Activated CD4-positive, alpha-beta T cell treated with anti-CD3 and anti-CD28 coated beads, Interleukin-2, Interleukin-6, amounts not matched to agents 100 ng/mL and 50 ng/mL, durations not matched to agents 16 hours and 8 hours (primary cell): ENCODE measurements around the gene AKR1C1.
"Not testable (repeated sequence)": the region's sequence is repeated elsewhere in the genome, so short reads cannot be mapped to it uniquely, and the experiment has no call there.

Experiments used
- DNase-seq: peaks from one replicate; pipeline ENCODE4 v3.0.0-alpha.2; 2020

Gene AKR1C1

GRCh38 chr10:4984223-4984622, 21.0 kb downstream of the AKR1C1 start:
- DNase-seq, result no peak

- no peak for DNase-seq
These were observed 21.9 kb downstream of the AKR1C1 start for GRCh38 chr10:4984971-4985594.

- DNase-seq, result not testable (repeated sequence)
These were observed 24.9 kb downstream of the AKR1C1 start for GRCh38 chr10:4988000-4988641.

- no peak for DNase-seq
These were observed 27.0 kb downstream of the AKR1C1 start for GRCh38 chr10:4990217-4990616.

- not testable (repeated sequence) for DNase-seq
These were observed 28.2 kb downstream of the AKR1C1 start for GRCh38 chr10:4991463-4991862.

- DNase-seq, result not testable (repeated sequence)
These were observed 29.3 kb downstream of the AKR1C1 start for GRCh38 chr10:4992564-4992963.

GRCh38 chr10:4994260-4994659, 31.0 kb downstream of the AKR1C1 start:
- not testable (repeated sequence) for DNase-seq

GRCh38 chr10:4998671-4999070, 35.5 kb downstream of the AKR1C1 start:
- DNase-seq, result no peak

- no peak for DNase-seq
These were observed 39.0 kb downstream of the AKR1C1 start for GRCh38 chr10:5002013-5002727.

- not testable (repeated sequence) for DNase-seq
These were observed 40.2 kb downstream of the AKR1C1 start, which contains the start of gene AKR1C2 for GRCh38 chr10:5003127-5004029. Gene AKR1C2 (minus strand): TSS chr10:5003857. CDS start chr10:5003835, 22 bp downstream.

- DNase-seq, result not testable (repeated sequence)
These were observed 40.8 kb downstream of the AKR1C1 start for GRCh38 chr10:5004030-5004385.

GRCh38 chr10:5004501-5004900, 41.3 kb downstream of the AKR1C1 start:
- DNase-seq, result not testable (repeated sequence)

GRCh38 chr10:5008857-5009548, 45.8 kb downstream of the AKR1C1 start:
- not testable (repeated sequence) for DNase-seq

GRCh38 chr10:5010043-5010442, 46.8 kb downstream of the AKR1C1 start:
- DNase-seq, result not testable (repeated sequence)

- DNase-seq, result not testable (repeated sequence)
These were observed 48.2 kb downstream of the AKR1C1 start for GRCh38 chr10:5011392-5011791.

GRCh38 chr10:5012595-5012994, 49.4 kb downstream of the AKR1C1 start:
- DNase-seq, result no peak

- DNase-seq, result no peak
These were observed 50.2 kb downstream of the AKR1C1 start for GRCh38 chr10:5013385-5013784.

GRCh38 chr10:5014200-5014910, 51.1 kb downstream of the AKR1C1 start:
- DNase-seq, result not testable (repeated sequence)

- DNase-seq, result no peak
These were observed 51.7 kb downstream of the AKR1C1 start for GRCh38 chr10:5014936-5015335.

- no peak for DNase-seq
These were observed 54.9 kb downstream of the AKR1C1 start for GRCh38 chr10:5018134-5018533.

- DNase-seq, result not testable (repeated sequence)
These were observed 55.6 kb downstream of the AKR1C1 start for GRCh38 chr10:5018671-5019277.
